NK-92 (cell line): ENCODE results near the gene TRAF2.

Experiments used
- DNase-seq: peaks from one replicate; lab custom pipeline; 2025; ENCODE audit not compliant: unreplicated experiment; lab: John Stamatoyannopoulos, UW

TRAF2 gene

DNA sequence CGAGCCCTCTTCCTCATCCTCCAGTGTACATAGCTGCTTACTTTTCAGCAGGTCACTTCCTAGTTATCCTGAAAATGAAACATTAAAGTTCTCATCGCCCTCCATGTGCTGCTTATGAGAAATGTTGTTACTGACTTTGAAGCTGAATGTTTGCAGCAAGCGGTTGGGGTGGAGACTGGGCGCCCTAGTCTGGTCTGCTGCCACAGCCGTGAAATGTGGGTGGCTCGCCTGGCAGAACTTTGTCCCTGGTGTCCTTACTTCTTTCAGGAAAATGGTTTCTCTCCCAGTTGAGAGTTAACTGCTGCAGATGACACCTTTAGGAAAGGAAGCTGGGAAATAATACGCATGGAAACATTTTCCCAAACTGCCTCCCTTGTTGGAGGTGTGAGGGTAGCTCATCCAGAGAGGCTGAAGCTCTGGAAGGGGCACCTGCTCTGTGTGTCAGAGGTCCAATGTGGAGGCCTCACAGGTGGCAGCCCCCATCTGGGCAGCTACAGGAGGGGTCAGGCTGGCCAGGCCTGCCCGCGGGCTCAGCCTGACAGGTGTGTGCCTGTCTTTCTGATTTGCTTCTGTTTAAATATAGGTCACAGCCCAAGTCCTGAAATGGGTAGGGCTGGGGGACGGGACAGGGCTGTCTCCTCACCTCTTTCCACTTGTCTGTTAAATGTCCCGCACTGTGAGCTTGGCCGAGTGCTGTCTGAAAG lies 24.0 kb downstream of the TRAF2 start:
- no peak for DNase-seq

DNA sequence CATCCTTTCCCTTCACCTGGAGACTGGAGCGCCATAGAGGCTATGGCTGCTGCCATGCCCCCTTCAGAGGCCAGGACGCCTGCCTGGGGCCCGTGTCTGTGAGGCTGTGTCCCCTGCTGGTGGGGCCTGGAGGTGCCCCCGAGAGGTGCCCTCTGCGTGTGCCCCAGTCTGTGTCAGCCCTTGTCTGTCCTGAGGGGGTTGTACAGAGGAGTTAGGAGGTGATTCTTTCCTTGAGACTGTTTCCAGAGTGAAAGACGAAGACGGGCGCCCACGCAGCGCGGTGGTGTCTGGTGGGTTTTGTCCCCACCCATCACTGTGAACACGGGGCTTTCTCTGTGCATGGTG lies 24.6 kb downstream of the TRAF2 start:
- DNase-seq: no peak

DNA sequence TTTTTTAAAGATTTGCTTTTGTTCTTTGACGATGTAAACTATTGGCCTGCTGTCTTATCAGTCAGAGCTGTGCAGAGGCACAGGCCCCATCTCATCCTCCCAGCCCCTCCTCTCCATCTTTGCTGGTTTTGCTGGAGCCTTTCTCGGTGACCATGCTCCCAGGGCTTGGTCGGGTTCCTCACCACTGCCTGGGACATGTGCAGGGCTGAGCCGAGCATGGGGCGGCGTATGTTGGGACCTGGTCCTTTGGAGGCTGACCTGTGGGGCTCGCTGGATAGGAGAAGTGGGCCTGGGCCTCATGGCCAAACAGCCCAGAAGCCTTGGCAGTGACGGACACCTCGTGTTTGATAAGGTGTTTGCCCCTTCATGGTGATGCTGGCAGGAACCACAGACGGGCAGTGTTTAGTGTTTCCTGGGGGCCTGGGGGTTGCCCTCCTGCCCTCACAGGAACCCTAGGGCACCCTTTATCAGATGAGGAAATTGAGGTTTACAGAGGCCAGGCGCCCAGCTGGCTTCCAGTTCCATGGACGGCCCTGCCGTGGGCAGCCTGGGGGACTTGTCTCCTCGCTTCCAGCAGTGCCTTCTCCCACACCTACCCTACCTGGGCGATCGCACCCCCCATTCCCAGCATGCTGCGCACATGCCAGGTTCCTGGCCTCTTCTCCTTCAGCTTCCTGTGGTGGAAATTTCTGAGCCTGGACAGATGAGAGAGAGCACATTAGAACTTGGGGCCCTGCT lies 27.6 kb downstream of the TRAF2 start:
- no peak for DNase-seq

DNA sequence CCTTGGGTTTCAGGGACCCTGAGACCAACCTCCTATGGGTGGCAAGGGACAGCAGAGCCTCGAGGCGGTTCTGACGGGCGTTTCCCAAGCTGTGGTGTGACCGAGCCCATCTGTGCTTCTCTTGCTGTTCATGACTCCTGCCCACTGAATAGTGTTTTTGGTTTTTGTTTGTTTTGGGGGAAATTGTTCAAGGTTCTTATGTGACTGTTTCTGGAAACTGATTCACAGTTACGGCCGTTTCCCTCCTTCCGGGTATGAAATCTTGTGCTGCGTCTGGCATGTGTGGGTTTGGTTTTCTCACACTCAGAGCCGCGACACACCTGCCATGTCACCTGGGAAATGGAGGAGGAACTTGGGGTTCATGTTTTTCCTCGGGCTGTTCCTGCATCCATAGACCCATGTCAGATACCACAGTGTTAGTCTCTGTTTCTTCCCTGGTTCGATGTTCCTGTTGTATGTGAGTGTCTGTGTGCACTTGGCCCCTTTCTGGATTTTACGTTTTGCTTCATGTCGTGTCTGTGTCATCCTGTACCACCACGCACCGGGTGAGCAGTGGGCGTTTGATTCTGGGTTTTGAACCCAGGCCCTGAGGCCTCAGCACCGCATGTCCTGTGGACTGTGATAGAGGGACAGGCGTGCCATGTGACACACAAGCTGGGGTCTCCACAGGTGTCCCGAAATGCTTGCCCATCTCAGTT lies 29.5 kb downstream of the TRAF2 start:
- DNase-seq: no peak

DNA sequence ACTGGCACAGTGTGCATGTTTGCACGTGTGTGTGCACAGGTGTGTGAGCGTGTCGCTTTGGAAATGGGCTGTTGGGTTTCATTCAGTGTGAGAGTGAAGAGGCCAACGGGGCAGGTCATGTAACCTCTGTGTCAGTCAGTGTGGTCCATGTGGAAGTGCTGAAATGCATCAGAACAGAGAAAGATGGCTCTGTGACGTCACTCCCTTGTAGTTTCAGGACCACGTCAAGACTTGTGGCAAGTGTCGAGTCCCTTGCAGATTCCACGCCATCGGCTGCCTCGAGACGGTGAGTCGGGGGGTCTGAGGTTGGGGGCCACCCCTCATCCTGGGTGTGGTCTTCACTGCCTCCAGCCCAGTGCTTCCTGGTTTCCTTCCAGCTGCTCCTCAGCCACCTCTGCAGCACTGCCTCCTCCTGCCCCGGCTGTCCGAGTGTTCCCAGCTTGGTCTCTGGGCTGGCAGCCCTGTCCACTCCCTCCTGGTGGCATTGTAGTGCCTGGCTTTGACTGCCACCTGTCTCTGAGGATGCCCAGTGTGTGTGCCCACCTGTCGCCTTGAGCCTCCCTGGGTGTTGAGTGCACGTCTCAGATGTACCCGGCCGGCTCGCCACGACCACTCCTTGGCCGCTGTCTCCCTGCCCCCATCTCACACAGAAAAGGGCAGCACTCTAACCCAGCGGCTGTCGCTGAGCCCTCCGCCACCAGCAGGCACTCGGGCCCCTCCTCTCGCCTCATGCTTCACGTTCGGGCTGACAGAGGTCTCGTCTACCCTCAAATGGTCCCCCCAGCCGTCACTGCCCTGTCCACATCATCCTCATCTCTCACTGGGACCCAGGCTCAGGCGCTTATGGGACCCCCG lies 30.2 kb downstream of the TRAF2 start:
- no peak for DNase-seq

DNA sequence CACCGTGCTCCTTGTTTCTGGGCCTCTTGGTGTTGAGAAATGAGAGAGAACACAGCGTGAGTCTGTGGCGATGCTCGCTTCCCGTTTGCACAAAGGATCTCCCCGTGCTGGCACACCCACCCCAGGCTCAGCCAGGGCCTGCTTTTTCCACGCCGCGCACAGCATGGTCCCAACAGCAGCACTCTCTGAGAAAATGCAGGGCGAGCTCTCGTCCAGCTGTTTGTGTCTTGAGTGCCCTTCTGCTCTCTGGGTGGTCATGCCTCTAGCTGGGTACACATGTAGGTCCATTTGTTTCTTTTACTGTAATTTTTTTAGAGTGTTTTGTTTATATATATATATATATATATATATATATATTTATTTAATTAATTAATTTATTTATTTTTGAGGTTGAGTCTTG lies 31.6 kb downstream of the TRAF2 start:
- DNase-seq: no peak

DNA sequence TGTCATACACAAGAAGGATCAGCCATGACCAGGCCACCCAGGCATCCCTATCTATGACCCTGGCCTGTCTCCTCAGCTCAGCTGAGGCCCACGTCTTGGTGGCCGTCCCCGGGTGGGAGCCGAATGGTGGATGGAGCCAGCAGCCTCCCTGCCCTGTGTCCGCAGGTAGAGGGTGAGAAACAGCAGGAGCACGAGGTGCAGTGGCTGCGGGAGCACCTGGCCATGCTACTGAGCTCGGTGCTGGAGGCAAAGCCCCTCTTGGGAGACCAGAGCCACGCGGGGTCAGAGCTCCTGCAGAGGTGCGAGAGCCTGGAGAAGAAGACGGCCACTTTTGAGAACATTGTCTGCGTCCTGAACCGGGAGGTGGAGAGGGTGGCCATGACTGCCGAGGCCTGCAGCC lies 33.8 kb downstream of the TRAF2 start:
- no peak for DNase-seq

DNA sequence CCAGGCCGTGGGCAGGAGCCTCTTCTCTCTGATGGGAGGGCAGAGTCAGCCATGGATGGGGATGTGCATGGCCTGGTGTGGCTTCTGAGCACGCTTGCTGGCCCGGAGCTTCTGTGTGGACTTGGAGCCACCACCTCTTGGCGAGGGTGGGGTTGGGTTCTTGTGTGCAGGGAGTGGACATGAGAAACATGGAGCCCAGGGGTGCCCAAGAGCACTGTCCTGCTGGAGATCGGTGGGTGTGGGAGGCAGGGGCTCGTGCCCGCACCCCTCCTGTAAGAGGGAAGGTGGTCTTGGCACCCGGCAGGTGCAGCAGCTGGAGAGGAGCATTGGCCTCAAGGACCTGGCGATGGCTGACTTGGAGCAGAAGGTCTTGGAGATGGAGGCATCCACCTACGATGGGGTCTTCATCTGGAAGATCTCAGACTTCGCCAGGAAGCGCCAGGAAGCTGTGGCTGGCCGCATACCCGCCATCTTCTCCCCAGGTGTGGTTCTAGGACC lies 34.5 kb downstream of the TRAF2 start:
- no peak for DNase-seq

DNA sequence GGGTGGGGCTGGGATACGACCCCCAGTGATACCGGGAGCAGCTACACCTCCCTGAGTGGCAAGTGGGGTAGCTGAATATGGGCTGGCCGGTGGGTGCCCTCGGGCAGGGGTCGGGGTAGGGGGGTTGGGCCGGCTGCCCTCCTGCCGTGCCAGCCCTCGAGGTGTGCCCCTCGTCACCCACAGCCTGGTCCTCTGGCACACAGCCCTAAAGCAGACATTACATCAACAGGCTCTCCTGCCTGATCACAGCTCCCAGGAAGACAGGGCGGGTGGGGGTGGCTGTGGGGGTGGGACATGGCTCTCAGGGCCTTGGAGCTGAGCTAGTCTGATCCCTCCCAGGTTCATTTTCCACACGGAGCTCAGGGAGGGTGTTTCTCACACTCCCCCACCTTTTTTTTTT lies 35.0 kb downstream of the TRAF2 start:
- DNase-seq: no peak

DNA sequence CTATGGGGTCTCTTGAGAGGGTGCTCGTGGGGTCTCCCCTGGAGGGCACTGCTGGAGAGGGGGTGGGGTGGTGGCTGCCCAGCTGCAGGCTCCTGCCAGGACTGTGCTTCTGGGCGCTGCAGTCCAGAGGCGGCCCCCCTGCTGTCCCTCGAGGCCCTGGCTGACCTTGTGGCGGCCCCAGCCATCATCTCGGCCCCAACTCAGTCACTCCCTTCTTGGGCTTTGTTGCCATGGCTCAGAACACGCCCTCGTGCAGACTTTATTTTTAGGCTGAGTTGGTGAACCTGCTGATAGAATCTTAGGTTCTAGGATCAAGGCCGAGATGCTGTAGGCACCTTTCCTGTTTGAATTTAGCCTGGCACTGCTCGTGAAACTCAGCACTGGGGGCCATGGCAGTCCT lies 35.4 kb downstream of the TRAF2 start:
- DNase-seq: no peak

DNA sequence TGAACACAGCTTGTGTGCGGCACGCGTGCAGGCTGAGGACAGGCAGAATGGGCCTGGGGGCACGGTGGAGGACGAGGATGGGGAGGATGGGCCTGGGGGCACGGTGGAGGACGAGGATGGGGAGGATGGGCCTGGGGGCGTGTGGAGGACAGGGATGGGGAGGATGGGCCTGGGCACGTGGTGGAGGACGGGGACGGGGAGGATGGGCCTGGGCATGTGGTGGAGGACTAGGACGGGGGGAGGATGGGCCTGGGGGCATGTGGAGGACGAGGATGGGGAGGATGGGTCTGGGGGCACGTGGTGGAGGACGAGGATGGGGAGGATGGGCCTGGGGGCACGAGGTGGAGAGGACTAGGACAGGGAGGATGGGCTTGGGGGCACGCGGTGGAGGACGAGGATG lies 36.2 kb downstream of the TRAF2 start:
- no peak for DNase-seq

DNA sequence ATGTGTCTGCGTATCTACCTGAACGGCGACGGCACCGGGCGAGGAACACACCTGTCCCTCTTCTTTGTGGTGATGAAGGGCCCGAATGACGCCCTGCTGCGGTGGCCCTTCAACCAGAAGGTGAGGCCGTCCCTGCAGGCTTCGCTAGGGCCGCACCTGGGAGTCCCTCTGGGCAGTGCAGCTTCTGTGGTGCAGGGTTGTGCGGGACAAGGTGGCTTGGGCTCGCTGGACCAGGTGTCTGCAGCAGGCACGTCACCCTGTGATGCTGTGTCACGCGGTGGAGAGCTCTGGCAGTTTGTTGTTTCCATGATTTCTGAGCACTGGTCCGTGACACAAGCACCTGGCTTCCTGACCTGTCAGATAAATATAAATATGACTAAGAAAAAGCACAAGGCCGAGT lies 37.6 kb downstream of the TRAF2 start:
- DNase-seq: no peak

DNA sequence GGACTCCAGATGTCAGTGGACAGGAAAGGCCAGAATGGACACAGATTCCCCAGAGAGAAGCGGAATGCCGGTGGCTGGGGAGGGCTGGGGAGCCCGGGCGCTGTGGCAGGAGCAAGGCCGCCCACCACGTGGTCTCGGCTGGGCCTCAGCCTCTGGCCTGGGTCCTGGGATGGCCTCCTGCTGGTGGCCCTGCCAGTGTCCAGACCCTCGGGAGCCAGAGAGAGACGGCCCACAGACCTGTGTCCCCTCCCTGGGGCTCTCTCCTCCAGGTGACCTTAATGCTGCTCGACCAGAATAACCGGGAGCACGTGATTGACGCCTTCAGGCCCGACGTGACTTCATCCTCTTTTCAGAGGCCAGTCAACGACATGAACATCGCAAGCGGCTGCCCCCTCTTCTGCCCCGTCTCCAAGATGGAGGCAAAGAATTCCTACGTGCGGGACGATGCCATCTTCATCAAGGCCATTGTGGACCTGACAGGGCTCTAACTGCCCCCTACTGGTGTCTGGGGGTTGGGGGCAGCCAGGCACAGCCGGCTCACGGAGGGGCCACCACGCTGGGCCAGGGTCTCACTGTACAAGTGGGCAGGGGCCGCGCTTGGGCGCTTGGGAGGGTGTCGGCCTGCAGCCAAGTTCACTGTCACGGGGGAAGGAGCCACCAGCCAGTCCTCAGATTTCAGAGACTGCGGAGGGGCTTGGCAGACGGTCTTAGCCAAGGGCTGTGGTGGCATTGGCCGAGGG lies 39.3 kb downstream of the TRAF2 start:
- no peak for DNase-seq

DNA sequence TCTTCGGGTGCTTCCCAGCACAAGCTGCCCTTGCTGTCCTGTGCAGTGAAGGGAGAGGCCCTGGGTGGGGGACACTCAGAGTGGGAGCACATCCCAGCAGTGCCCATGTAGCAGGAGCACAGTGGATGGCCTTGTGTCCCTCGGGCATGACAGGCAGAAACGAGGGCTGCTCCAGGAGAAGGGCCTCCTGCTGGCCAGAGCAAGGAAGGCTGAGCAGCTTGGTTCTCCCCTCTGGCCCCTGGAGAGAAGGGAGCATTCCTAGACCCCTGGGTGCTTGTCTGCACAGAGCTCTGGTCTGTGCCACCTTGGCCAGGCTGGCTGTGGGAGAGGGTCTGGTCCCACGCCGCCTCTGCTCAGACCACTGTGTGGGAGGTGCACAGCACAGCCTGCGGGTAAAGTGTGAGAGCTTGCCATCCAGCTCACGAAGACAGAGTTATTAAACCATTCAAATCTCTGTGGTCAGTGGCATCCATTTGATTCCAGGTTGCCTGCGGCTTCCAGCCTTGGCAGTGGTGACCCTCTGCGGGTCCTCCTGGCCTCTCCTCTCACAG lies 39.9 kb downstream of the TRAF2 start:
- no peak for DNase-seq

DNA sequence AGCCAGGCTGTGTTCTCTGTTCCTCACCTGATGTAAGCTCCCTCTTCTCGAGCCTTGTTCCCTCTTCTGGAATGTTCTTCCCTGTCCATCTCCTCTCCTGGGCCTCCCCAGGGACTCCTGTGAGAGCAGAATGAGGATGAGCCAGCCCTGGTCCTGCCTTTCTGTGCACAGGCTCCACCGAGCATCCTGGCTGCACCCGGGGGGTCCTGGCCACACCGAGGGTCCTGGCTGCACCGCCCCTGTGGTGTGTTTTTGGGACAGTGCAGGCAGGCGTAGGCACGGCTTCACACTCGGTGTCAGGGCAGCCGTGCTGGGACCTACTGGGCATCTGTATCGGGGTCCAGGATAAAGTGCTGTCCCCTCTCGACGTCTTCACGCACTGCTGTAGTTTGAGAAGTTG lies 40.4 kb downstream of the TRAF2 start:
- DNase-seq: no peak

DNA sequence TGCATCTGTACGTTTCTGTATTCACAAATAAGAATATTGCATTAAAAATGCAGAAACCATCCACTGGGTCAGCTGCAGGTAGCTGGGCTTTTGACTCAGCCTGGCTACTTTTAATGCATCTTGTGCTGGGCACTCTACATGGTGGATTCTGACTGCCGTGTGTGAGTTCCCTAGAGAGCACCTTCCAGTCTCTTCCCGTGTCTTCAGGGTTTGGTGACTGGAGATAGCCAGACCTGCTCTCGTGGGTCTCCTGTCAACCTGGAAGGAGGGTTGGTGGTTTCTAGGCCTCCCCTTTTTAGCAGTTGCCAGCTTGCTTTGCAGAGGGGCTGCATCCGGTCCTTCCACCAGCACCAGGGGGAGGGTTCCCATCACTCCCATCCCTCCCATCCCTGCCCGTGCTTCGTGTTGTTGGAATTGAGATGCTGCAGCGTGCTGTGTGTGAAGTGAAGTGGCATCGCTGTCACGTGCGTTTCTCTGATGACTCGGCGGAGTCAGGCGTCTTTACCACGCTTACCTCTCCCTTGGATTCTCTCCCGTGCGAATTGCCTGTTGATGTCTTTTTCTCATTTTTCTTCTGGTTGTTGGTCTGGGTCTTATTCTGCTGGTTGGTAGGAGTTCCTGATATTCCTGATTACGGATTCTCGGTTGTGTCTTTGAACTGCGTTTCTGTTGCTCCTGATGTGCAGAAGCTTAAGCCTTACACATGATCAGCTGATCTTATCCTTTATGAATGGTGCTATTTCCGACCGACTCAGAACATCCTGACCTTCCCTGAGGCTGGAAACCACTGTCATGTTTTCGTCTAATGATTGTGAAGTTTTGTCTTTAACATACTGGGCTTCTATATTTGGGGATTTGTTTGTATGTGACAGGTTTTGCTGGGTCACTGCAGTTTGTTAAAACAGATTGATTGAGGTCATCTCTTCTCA lies 41.3 kb downstream of the TRAF2 start:
- DNase-seq: no peak

DNA sequence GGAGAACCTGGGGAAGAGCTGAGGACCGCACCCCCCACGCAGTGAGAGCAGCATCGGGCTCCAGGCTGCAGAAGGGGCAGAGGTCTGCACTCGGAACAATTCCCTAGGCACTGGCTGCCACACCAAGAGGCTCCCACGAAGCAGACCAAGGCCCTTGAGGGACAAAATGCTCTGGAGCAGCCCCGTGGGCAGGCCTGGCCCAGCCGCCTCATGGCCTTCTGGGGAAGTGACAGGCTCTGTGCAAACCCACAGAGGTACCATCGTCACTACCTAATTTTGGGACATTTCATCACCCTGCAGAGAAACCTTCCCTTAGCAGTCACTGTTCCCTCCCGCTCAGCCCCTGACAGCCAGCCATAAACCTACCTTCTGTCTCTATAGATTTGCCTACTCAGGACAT lies 42.3 kb downstream of the TRAF2 start:
- no peak for DNase-seq

DNA sequence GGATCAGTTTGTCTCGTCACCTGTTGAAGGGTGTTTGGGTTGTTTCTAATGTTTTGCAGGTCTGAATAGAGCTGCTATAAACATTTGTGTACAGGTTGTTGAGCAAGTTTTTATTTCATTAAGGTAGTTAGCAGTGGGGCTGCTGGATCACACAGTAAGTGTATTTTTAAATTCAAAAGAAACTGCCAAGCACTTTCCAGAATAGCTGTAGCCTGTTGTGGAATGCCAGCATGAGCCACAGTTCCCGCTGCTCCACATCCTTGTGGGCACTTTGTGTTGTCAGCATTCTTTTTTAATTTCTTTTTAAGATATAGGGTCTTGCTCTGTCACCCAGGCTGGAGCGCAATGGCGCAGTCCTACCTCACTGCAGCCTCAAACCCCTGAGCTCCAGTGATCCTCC lies 43.7 kb downstream of the TRAF2 start:
- no peak for DNase-seq

DNA sequence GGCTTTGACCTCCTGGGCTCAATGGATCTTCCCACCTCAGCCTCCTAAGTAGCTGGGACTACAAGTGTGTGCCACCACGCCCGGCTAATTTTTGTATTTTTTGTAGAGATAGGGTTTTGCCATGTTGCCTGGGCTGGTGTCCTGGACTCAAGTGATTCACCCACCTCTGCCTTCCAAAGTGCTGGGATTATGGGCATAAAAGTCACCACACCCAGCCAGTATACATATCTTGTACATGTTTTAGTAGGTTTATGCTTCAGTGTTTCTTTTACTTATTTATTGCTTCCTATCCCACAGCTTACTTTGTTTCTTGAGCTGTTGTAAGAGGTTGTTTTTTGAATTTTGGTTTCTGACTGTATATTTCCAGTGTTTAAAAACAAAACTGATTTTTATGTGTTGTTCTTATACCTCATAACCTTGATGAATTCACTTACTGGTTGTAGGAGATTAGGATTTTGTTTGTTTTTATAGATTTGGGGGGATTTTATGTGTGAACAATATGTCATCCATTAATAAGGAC lies 45.4 kb downstream of the TRAF2 start:
- no peak for DNase-seq
